Endothelial cell of umbilical vein (primary cell): ENCODE measurements around the gene CA6. TPM values are rescaled to one million over a fixed set of nuclear protein-coding genes. Genes with fewer than 3 reads are reported as not detected.

ENCODE experiments used
- BruUV-seq: library from RNA; stranded (reverse); fragments of 400-500 nt; replicated peaks from 2 replicates; lab custom pipeline; 2021; lab: Mats Ljungman, UMichigan
- CTCF ChIA-PET: fragments of 300-600, 350-600 bp; sonication (Branson Sonifier 250); formaldehyde crosslinking; loops from one replicate; lab custom pipeline; 2021; ENCODE audit warnings: antibody characterized with exemption, inconsistent platforms; lab: Charles Lee
- POLR2A ChIA-PET: fragments of 300-600, 350-600 bp; sonication (Branson Sonifier 250); formaldehyde crosslinking; loops from one replicate; lab custom pipeline; 2021; ENCODE audit warnings: antibody characterized with exemption, inconsistent platforms; lab: Charles Lee
- DNase-seq: peaks from one replicate; pipeline ENCODE4 v3.0.0-alpha.2; 2011; ENCODE audit warnings: low read depth, low spot score
- FAIRE-seq: peaks from 2 replicates; lab custom pipeline; 2011; peaks lifted over from hg19 to GRCh38; lab: Jason Lieb, UNC
- H2AFZ ChIP-seq: 2 replicates; pipeline ENCODE4 v1.6.0; 2012; ENCODE audit warnings: low read depth, low read length, control low read depth, inconsistent platforms
- H3K27ac ChIP-seq: 2 replicates; pipeline ENCODE4 v1.5.1; 2011; ENCODE audit warnings: low read depth, mild to moderate bottlenecking, control low read depth, low read length, moderate library complexity; ENCODE audit not compliant: insufficient read depth
- H3K27me3 ChIP-seq, 2 experiments: 2 replicates each; pipeline versions ENCODE4 v1.6.0 to v1.6.1; 2011; ENCODE audit warnings: low read length in 2 of 2, mixed read lengths in 1 of 2; ENCODE audit not compliant: control insufficient read depth in 2 of 2, insufficient read depth in 2 of 2
- H3K36me3 ChIP-seq, 2 experiments: 2 replicates in 1 of 2; 3 replicates in 1 of 2; pipeline ENCODE4 v1.5.1; 2011; ENCODE audit warnings: low read length in 2 of 2, mild to moderate bottlenecking in 1 of 2, moderate library complexity in 1 of 2; ENCODE audit not compliant: control insufficient read depth in 2 of 2, insufficient read depth in 2 of 2; ENCODE audit errors: extremely low read depth in 1 of 2
- H3K4me1 ChIP-seq: 3 replicates; pipeline ENCODE4 v1.5.1; 2011; ENCODE audit warnings: mild to moderate bottlenecking, low read length; ENCODE audit not compliant: control insufficient read depth, insufficient read depth; ENCODE audit errors: extremely low read depth
- H3K4me2 ChIP-seq: 2 replicates; pipeline ENCODE4 v1.6.1; 2011; ENCODE audit warnings: low read length, control low read depth, mixed read lengths; ENCODE audit not compliant: insufficient read depth
- H3K4me3 ChIP-seq, 3 experiments: fragments of 200-600 bp in 1 of 3; sonication (generic), shearing (Covaris generic) in 1 of 3; replicated peaks in 1 of 3; 2 replicates each; pipeline ENCODE4 v1.5.1; 2011 to 2016; ENCODE audit warnings: control low read depth in 3 of 3, low read length in 3 of 3, mild to moderate bottlenecking in 2 of 3, inconsistent platforms in 1 of 3, low read depth in 1 of 3, moderate library complexity in 1 of 3; ENCODE audit not compliant: insufficient read depth in 1 of 3
- H3K79me2 ChIP-seq: 2 replicates; pipeline ENCODE4 v1.6.0; 2012; ENCODE audit warnings: low read length, inconsistent platforms; ENCODE audit not compliant: control insufficient read depth, insufficient read depth
- H3K9ac ChIP-seq: replicated peaks from 2 replicates; pipeline ENCODE3; 2011; ENCODE audit warnings: low read length, control low read depth; ENCODE audit not compliant: insufficient read depth; ENCODE audit errors: extremely low read depth
- H3K9me1 ChIP-seq: replicated peaks from 3 replicates; pipeline ENCODE4 v1.6.0; 2011; ENCODE audit warnings: mild to moderate bottlenecking, low read length; ENCODE audit not compliant: control insufficient read depth, insufficient read depth; ENCODE audit errors: extremely low read depth
- H3K9me3 ChIP-seq: replicated peaks from 2 replicates; pipeline ENCODE4 v1.5.1; 2012; ENCODE audit warnings: low read length, inconsistent platforms; ENCODE audit not compliant: control insufficient read depth, insufficient read depth
- H4K20me1 ChIP-seq: replicated peaks from 2 replicates; pipeline ENCODE3; 2011; ENCODE audit warnings: mild to moderate bottlenecking, low read length; ENCODE audit not compliant: control insufficient read depth, insufficient read depth; ENCODE audit errors: extremely low read depth
- CTCF ChIP-seq, 2 donors: IDR thresholded peaks; 1 replicate in 1 of 2; 2 replicates in 1 of 2; pipeline ENCODE4 v1.5.1; 2011; ENCODE audit warnings: low read length in 2 of 2, mild to moderate bottlenecking in 2 of 2, moderate library complexity in 2 of 2, control low read depth in 1 of 2, inconsistent platforms in 1 of 2, low read depth in 1 of 2; ENCODE audit not compliant: insufficient read depth in 1 of 2; ENCODE audit errors: extremely low read depth in 1 of 2
- EZH2 ChIP-seq: IDR thresholded peaks from 2 replicates; pipeline ENCODE4 v1.6.1; 2012; ENCODE audit warnings: borderline replicate concordance, low read depth, mild to moderate bottlenecking, moderate library complexity, low read length, inconsistent platforms; ENCODE audit not compliant: severe bottlenecking
- FOS ChIP-seq: IDR thresholded peaks from 2 replicates; pipeline ENCODE4 v1.6.1; 2011; ENCODE audit warnings: mild to moderate bottlenecking, low read length, moderate library complexity, borderline replicate concordance; ENCODE audit not compliant: insufficient read depth
- GATA2 ChIP-seq: IDR thresholded peaks from 2 replicates; pipeline ENCODE4 v1.7.0; 2011; ENCODE audit warnings: low read depth, mild to moderate bottlenecking, moderate library complexity, mixed read lengths, low read length; ENCODE audit not compliant: insufficient read length, insufficient read depth
- JUN ChIP-seq: IDR thresholded peaks from 2 replicates; pipeline ENCODE4 v1.6.1; 2011; ENCODE audit warnings: borderline replicate concordance, low read depth; ENCODE audit not compliant: insufficient read length, insufficient read depth
- MAX ChIP-seq: IDR thresholded peaks from 2 replicates; pipeline ENCODE4 v1.6.1; 2011; ENCODE audit not compliant: insufficient read depth, insufficient read length
- MYC ChIP-seq: IDR thresholded peaks from one replicate; pipeline ENCODE4 v1.6.1; 2011; ENCODE audit warnings: mild to moderate bottlenecking, low read depth, low read length
- dilution Hi-C: fragments of 300-500 bp; cut with MboI; formaldehyde crosslinking; loops from one replicate; pipeline ENCODE4 v1.15.0; 2019; ENCODE audit warnings: low sequenced_read_pairs; ENCODE audit not compliant: extremely low pct_ligation_motif_present
- intact Hi-C: fragments of 100-400 bp; cut with micrococcal nuclease; formaldehyde crosslinking; loops from one replicate; pipeline ENCODE4 v1.10.0; 2022
- polyA plus RNA-seq, 4 experiments: library from polyadenylated mRNA; depleted of rRNA in 3 of 4; stranded (reverse) in 3 of 4; unstranded in 1 of 4; fragments of >200 nt; gene quantifications; 2 replicates each; pipeline versions ENCODE4 v1.2.1 to v1.2.3, GENCODE V29; 2011 to 2012; ENCODE audit warnings: missing spikeins in 1 of 4
- total RNA-seq: library from RNA; stranded (reverse); gene quantifications from 2 replicates; pipeline ENCODE4 v1.2.3, GENCODE V29; 2021

The CA6 gene
- total and polyA plus RNA-seq, 2 donors (not counting 3 experiments of a cell fraction or from before 2014, with no cell fraction given) = not detected

DNA sequence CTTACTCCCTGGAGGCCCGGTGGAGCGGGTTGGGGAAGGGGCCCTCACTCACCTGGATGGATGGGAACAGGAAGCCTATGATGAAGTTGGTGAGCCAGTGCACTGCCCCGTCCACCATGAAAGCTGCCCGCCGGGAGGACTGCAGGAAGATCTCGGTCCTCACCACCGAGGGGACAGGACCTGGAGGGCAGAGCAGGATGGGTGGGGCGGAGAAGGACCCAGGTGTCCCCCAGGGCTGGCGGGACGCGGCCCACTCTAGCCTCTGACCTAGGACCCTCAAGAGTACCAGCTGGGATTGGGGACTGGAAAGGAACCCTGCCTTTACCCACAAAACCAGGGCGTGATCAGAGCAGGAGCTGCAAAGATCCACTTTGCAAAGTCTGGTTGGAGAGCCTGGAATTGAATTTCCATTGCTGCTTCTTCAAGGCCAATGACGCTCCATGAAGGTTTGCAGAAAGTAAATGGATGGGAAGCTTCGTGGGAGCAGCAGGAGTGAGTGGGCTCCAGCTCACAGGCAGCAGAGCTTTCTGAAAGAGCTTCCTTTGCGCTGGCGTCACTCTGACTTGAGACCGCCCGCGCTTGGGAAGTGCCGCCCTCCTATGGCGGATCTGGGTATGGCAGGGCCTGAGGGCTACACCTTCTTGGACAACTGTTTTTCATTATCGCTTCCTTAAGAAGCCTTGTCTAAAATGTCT lies 59.2 kb downstream of the CA6 start:
- Histone ChIP-seq H3K9me1 (no peaks in the 10 kb centered on the region), H3K9ac (no peak overlapping the region), H3K4me2 (no peak overlapping the region), H3K27me3 (peaks cover 0 to 4% of the 10 kb centered on the region in 2 experiments), H2AFZ (peak overlapping the region; percentile 34), H3K9me3 (no peaks in the 10 kb centered on the region), H4K20me1 (no peaks in the 10 kb centered on the region), H3K36me3 (no peaks in the 10 kb centered on the region), H3K79me2 (no peaks in the 10 kb centered on the region), H3K4me3 (no peak overlapping the region), H3K4me1 (no peaks in the 10 kb centered on the region), H3K27ac (no peak overlapping the region)
- dilution Hi-C loops = no loop called here
- ChIA-PET POLR2A (interaction anchor here (0.6 to 1.1 kb wide), 2 partner anchors 54 to 63 kb away, joined by 3 to 4 read pairs; no protein-coding TSS in a partner anchor), CTCF (interaction anchor here (0.6 to 3.7 kb wide), 86 partner anchors 9 to 569 kb away, joined by 3 to 371 read pairs (median 7); partner anchors contain the start of genes ENO1, H6PD and SLC2A7)
- DNase-seq (peak; percentile 85), FAIRE-seq (peak; percentile 89)
- intact Hi-C loops = loop anchor here (1.0 to 10.0 kb wide), 6 partner anchors 16 to 190 kb away; no protein-coding TSS in a partner anchor
- no TSS peak for BruUV-seq
- no peak for TF ChIP-seq GATA2
- no peak for TF ChIP-seq JUN
- no peak for TF ChIP-seq MAX
- no peak for TF ChIP-seq FOS
- no peak for TF ChIP-seq EZH2
- TF ChIP-seq MYC = no peak
- TF ChIP-seq CTCF (IDR thresholded peaks at IDR 0.05; ENCODE audit: extremely low read depth in 1 of 2, insufficient read depth in 1 of 2, low read depth in 1 of 2, low read length in 2 of 2) = peak; percentile 91 to 96
